ENCODE data around the gene ZNF70. TPM values are rescaled to one million over a fixed set of nuclear protein-coding genes. Genes with fewer than 3 reads are reported as not detected.

ZNF70 gene
- total RNA-seq, 4 donors from 2014 or later: 3.1 to 6.5 (median 5.4) TPM

DNA sequence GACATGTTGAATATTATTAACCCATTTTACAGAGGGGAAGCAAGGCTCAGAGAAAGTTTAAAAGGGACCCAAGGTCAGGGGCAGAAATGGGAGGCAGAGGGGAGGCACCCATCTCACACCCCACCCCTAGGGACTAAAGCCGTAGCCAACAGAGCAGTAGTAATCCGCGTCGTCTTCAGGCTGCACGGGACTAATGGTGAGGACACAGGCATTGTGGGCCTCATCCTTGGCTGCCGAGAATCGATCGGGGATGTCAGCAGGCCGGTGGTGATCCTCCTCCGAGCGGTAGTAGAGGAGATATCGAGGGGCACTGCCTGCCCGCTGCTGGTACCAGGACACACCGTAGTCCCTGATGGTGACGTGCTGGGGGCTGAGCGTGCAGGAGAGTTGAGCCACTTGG is 1.8 kb upstream of the ZNF70 start:
- WGBS: 96% methylated on average over 16 of the region's 16 CpGs
- H3K36me3 ChIP-seq: no peaks in the 10 kb centered on the region
- no peaks in the 10 kb centered on the region for H3K9me3 ChIP-seq
- no peak for DNase-seq (ENCODE audit: extremely low spot score)
- TF ChIP-seq, protein P1, sequence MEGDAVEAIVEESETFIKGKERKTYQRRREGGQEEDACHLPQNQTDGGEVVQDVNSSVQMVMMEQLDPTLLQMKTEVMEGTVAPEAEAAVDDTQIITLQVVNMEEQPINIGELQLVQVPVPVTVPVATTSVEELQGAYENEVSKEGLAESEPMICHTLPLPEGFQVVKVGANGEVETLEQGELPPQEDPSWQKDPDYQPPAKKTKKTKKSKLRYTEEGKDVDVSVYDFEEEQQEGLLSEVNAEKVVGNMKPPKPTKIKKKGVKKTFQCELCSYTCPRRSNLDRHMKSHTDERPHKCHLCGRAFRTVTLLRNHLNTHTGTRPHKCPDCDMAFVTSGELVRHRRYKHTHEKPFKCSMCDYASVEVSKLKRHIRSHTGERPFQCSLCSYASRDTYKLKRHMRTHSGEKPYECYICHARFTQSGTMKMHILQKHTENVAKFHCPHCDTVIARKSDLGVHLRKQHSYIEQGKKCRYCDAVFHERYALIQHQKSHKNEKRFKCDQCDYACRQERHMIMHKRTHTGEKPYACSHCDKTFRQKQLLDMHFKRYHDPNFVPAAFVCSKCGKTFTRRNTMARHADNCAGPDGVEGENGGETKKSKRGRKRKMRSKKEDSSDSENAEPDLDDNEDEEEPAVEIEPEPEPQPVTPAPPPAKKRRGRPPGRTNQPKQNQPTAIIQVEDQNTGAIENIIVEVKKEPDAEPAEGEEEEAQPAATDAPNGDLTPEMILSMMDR (IDR thresholded peaks at IDR 0.05): no peak
- TF ChIP-seq POLR2AphosphoS5 (IDR thresholded peaks at IDR 0.05) (no peak), EP300 (IDR thresholded peaks at IDR 0.05) (no peak), POLR2A (IDR thresholded peaks at IDR 0.05; ENCODE audit: low read depth) (no peak)
- H3K4me3 ChIP-seq: no peak overlapping the region
- no peak overlapping the region for H3K27ac ChIP-seq (replicated peaks in 1 of 4)
- intact Hi-C loops (cut with DNase I): loop anchor here (5.0 kb wide), 1 partner anchor 35 kb away; no protein-coding TSS in a partner anchor
- H3K4me1 ChIP-seq: peaks cover 10 to 26% (median 22%) of the 10 kb centered on the region in 4 donors
- H3K27me3 ChIP-seq: no peaks in the 10 kb centered on the region

DNA sequence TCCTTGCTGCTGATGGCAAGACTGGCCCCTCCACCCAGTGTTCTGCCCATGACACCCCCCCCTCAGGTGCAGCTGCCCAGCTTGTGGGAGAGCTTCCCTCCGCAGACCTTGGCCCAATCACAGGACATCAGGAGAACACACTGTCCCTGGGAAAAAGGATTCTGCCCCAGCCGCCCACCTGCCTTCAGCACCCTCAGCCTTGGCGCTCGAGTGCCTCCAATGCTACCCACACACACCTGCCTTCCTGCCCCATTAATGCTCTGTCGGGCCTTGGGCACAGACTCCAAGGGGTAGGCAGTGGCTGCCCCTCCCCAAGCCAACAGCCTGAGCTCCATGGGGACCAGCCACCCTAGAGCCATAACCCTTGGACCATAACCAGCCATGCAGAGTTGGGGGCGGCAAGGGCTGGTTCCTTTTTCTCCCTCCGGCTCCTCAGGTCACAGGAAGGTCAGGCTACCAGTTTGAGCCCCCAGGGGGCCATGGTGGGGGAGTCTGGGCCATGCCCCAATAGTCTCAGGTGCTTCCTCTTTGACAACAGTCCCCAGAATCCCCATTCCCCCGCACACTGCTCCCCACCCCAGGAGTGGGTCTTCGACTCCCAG is 1.3 kb upstream of the ZNF70 start:
- H3K4me3 ChIP-seq: peak overlapping the region in 2 of 4 donors; percentile 61 to 90

DNA sequence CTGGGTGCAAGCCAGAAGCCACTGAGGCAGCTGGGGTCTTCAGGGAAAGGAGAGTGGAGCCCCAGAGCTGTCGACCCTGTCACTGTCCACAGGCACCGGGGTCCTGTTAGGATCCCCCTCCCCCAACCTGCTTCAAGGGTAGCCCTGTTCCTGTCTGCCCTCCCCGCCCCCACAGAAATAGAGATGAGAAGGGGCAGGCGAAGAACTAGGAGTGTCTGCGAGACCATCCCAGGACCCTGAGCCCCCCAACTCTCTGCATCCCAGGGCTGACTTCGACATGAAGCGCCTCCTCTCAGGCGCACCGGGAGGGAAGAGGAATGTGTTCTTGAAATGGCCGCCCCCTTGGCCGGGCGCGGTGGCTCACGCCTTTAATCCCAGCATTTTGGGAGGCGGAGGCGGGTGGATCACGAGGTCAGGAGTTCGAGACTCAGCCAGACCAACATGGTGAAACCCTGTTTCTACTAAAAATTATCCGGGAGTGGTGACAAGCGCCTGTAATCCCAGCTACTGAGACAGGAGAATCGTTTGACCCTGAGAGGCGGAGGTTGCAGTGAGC is 607 bp upstream of the ZNF70 start:
- WGBS: 22% methylated on average over 19 of the region's 22 CpGs
- H3K27ac ChIP-seq (replicated peaks in 1 of 4): peak overlapping the region; percentile 88 to 92 (median 92)
- H3K36me3 ChIP-seq: no peaks in the 10 kb centered on the region
- no peaks in the 10 kb centered on the region for H3K27me3 ChIP-seq
- TF ChIP-seq, protein P1 (IDR thresholded peaks at IDR 0.05): no peak
- TF ChIP-seq POLR2AphosphoS5 (IDR thresholded peaks at IDR 0.05): no peak
- TF ChIP-seq EP300 (IDR thresholded peaks at IDR 0.05): no peak
- TF ChIP-seq POLR2A (IDR thresholded peaks at IDR 0.05; ENCODE audit: low read depth): no peak
- H3K9me3 ChIP-seq: no peaks in the 10 kb centered on the region
- intact Hi-C loops (cut with DNase I): loop anchor here (5.0 kb wide), 1 partner anchor 34 kb away; no protein-coding TSS in a partner anchor
- DNase-seq (ENCODE audit: extremely low spot score): no peak
- H3K4me3 ChIP-seq: peak overlapping the region; percentile 61 to 90 (median 86)
- peaks cover 10 to 26% (median 22%) of the 10 kb centered on the region in 4 donors for H3K4me1 ChIP-seq

More for the DNA sequence above, 1.3 kb upstream of the ZNF70 start:
- DNase-seq (ENCODE audit: extremely low spot score): no peak
- 93% methylated on average over 9 of the region's 9 CpGs for WGBS
- H3K27ac ChIP-seq (replicated peaks in 1 of 4): no peak overlapping the region
- H3K27me3 ChIP-seq: no peaks in the 10 kb centered on the region
- H3K36me3 ChIP-seq: no peaks in the 10 kb centered on the region
- intact Hi-C loops (cut with DNase I): loop anchor here (5.0 kb wide), 1 partner anchor 35 kb away; no protein-coding TSS in a partner anchor
- H3K4me1 ChIP-seq: peaks cover 10 to 26% (median 22%) of the 10 kb centered on the region in 4 donors
- TF ChIP-seq POLR2AphosphoS5 (IDR thresholded peaks at IDR 0.05) (no peak), POLR2A (IDR thresholded peaks at IDR 0.05; ENCODE audit: low read depth) (no peak), EP300 (IDR thresholded peaks at IDR 0.05) (no peak)
- TF ChIP-seq, protein P1 (IDR thresholded peaks at IDR 0.05): no peak
- H3K9me3 ChIP-seq: no peaks in the 10 kb centered on the region

DNA sequence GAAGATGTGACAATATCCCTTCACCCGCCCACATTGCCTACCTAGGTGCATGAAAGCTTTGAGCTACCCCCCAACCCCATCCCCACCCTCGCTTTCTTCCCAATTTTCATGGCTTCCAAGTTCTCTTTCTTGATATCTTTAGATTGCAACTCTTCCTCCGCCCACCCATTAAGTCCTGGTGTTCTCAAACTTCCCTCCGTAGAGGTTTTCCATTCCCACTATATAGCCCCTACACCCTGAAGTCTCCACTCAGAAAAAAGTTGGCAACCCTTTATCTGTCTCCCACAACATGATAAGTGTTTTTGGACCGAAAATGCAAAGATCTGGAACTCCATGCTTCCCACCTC is 572 bp downstream of the ZNF70 start:
- no peak for TF ChIP-seq POLR2A (IDR thresholded peaks at IDR 0.05; ENCODE audit: low read depth)
- TF ChIP-seq POLR2AphosphoS5 (IDR thresholded peaks at IDR 0.05): no peak
- TF ChIP-seq EP300 (IDR thresholded peaks at IDR 0.05): no peak
- TF ChIP-seq, protein P1 (IDR thresholded peaks at IDR 0.05): no peak
- no peak for DNase-seq (ENCODE audit: extremely low spot score)
- Histone ChIP-seq H3K4me3 (peak overlapping the region; percentile 61 to 90 (median 86)), H3K27me3 (no peaks in the 10 kb centered on the region), H3K36me3 (peaks cover 0 to 4% (median under 1%) of the 10 kb centered on the region in 4 donors), H3K9me3 (no peaks in the 10 kb centered on the region), H3K4me1 (peaks cover 10 to 26% (median 22%) of the 10 kb centered on the region in 4 donors), H3K27ac (replicated peaks in 1 of 4) (peak overlapping the region; percentile 88 to 92 (median 92))
- intact Hi-C loops (cut with DNase I): loop anchor here (5.0 kb wide), 1 partner anchor 33 kb away; no protein-coding TSS in a partner anchor
- 38% methylated on average over 5 of the region's 5 CpGs for WGBS
